ENCODE results near the gene MYBPH. TPM values are rescaled to one million over a fixed set of nuclear protein-coding genes. Genes with fewer than 3 reads are reported as not detected.

Gene MYBPH
- total and polyA plus RNA-seq, 2 experiments from 2014 or later: not detected

GRCh38 chr1:203175827-203176241 lies 208 bp upstream of the MYBPH start:
- no peaks in the 10 kb centered on the region for H3K27me3 ChIP-seq (ENCODE audit: insufficient read depth)
- H3K36me3 ChIP-seq (ENCODE audit: insufficient read depth): no peaks in the 10 kb centered on the region
- ATAC-seq: no peak
- no peak overlapping the region for H3K4me2 ChIP-seq
- no peaks in the 10 kb centered on the region for H3F3A ChIP-seq (replicated peaks; ENCODE audit: low read depth)
- Mint-ChIP-seq H3K36me3 (ENCODE audit: low read depth) (no peaks in the 10 kb centered on the region), H3K27ac (no peak overlapping the region), H3K9me3 (no peaks in the 10 kb centered on the region), H3K4me1 (peaks cover 17% of the 10 kb centered on the region), H3K27me3 (ENCODE audit: insufficient read depth, low read depth, poor library complexity) (peaks cover 11% of the 10 kb centered on the region), H3K4me3 (no peak overlapping the region)
- no peaks in the 10 kb centered on the region for H3K9me2 ChIP-seq (ENCODE audit: insufficient read depth)
- no peak overlapping the region for H3K4me3 ChIP-seq
- TF ChIP-seq POLR2AphosphoS5 (IDR thresholded peaks at IDR 0.05; ENCODE audit: low read depth) (no peak), EZH2phosphoT487 (IDR thresholded peaks at IDR 0.05; ENCODE audit: unreplicated experiment) (no peak), EZH2 (IDR thresholded peaks at IDR 0.05; ENCODE audit: low read depth, unreplicated experiment) (no peak), CREB1 (CRISPR knock-in tag; IDR thresholded peaks at IDR 0.05; ENCODE audit: low read depth) (no peak), NANOG (IDR thresholded peaks at IDR 0.05; ENCODE audit: borderline replicate concordance) (no peak), ZNF331 (CRISPR knock-in tag; IDR thresholded peaks at IDR 0.05; ENCODE audit: low read depth) (no peak), JUNB (IDR thresholded peaks at IDR 0.05; ENCODE audit: unreplicated experiment) (no peak), REST (IDR thresholded peaks at IDR 0.05; ENCODE audit: unreplicated experiment) (no peak), ZNF114 (CRISPR knock-in tag; IDR thresholded peaks at IDR 0.05) (no peak)
- DNase-seq (ENCODE audit: low spot score): no peak
- no peaks in the 10 kb centered on the region for H4K20me1 ChIP-seq (replicated peaks; ENCODE audit: insufficient read depth)
- H2AFZ ChIP-seq: no peak overlapping the region
- H3K27ac ChIP-seq (ENCODE audit: low read depth): no peak overlapping the region
- no peaks in the 10 kb centered on the region for H3K79me2 ChIP-seq (replicated peaks; ENCODE audit: insufficient read depth)
- H3K4me1 ChIP-seq (ENCODE audit: insufficient read depth): no peaks in the 10 kb centered on the region; the same call in 1 of the 2 replicates

GRCh38 chr1:203174324-203174985 lies 1.2 kb downstream of the MYBPH start:
- Mint-ChIP-seq H3K9me3 (no peaks in the 10 kb centered on the region), H3K27me3 (ENCODE audit: insufficient read depth, low read depth, poor library complexity) (peaks cover 17% of the 10 kb centered on the region), H3K4me3 (no peak overlapping the region), H3K4me1 (peaks cover 17% of the 10 kb centered on the region), H3K27ac (no peak overlapping the region), H3K36me3 (ENCODE audit: low read depth) (no peaks in the 10 kb centered on the region)
- Histone ChIP-seq H3K79me2 (replicated peaks; ENCODE audit: insufficient read depth) (no peaks in the 10 kb centered on the region), H3K4me1 (ENCODE audit: insufficient read depth) (no peaks in the 10 kb centered on the region; the same call in 1 of the 2 replicates), H3K27me3 (ENCODE audit: insufficient read depth) (no peaks in the 10 kb centered on the region), H3K27ac (ENCODE audit: low read depth) (no peak overlapping the region), H3K9me2 (ENCODE audit: insufficient read depth) (no peaks in the 10 kb centered on the region), H3K36me3 (ENCODE audit: insufficient read depth) (no peaks in the 10 kb centered on the region), H3F3A (replicated peaks; ENCODE audit: low read depth) (no peaks in the 10 kb centered on the region), H4K20me1 (replicated peaks; ENCODE audit: insufficient read depth) (no peaks in the 10 kb centered on the region), H3K4me2 (no peak overlapping the region), H2AFZ (no peak overlapping the region), H3K4me3 (no peak overlapping the region)
- no peak for DNase-seq (ENCODE audit: low spot score)
- no peak for ATAC-seq
- TF ChIP-seq NANOG (IDR thresholded peaks at IDR 0.05; ENCODE audit: borderline replicate concordance) (no peak), EZH2 (IDR thresholded peaks at IDR 0.05; ENCODE audit: low read depth, unreplicated experiment) (no peak), POLR2AphosphoS5 (IDR thresholded peaks at IDR 0.05; ENCODE audit: low read depth) (no peak), REST (IDR thresholded peaks at IDR 0.05; ENCODE audit: unreplicated experiment) (no peak), EZH2phosphoT487 (IDR thresholded peaks at IDR 0.05; ENCODE audit: unreplicated experiment) (no peak), ZNF114 (CRISPR knock-in tag; IDR thresholded peaks at IDR 0.05) (no peak), JUNB (IDR thresholded peaks at IDR 0.05; ENCODE audit: unreplicated experiment) (no peak), CTCF (conservative IDR thresholded peaks at IDR 0.05; ENCODE audit: low read depth in 2 of 2) (no peak), ETS1 (IDR thresholded peaks at IDR 0.05) (no peak), ZNF331 (CRISPR knock-in tag; IDR thresholded peaks at IDR 0.05; ENCODE audit: low read depth) (no peak)
